HAP-1 (cell line): ENCODE data around the gene CAV1.

Source experiments
- DNase-seq, 2 experiments: peaks; one replicate each; pipeline ENCODE4 v3.0.0-alpha.2; 2016 to 2020; ENCODE audit warnings: low spot score in 2 of 2
- H3K27me3 ChIP-seq: fragments of 250-450 bp; sonication (Bioruptor Pico); 2 replicates; pipeline ENCODE4 v1.5.1; 2020; ENCODE audit warnings: low read depth, mild to moderate bottlenecking, moderate library complexity
- H3K36me3 ChIP-seq: fragments of 250-450 bp; sonication (Bioruptor Pico); replicated peaks from 2 replicates; pipeline ENCODE4 v1.5.1; 2020; ENCODE audit warnings: mild to moderate bottlenecking
- H3K4me1 ChIP-seq: fragments of 250-450 bp; sonication (Bioruptor Pico); 2 replicates; pipeline ENCODE4 v1.5.1; 2020; ENCODE audit warnings: mild to moderate bottlenecking
- H3K4me3 ChIP-seq: fragments of 250-450 bp; sonication (Bioruptor Pico); 2 replicates; pipeline ENCODE4 v1.5.1; 2020; ENCODE audit warnings: mild to moderate bottlenecking, moderate library complexity
- H3K9me3 ChIP-seq: fragments of 250-450 bp; sonication (Bioruptor Pico); 2 replicates; pipeline ENCODE4 v1.5.1; 2020; ENCODE audit warnings: mild to moderate bottlenecking, moderate library complexity
- in situ Hi-C: fragments of 300-500 bp; cut with MboI; formaldehyde crosslinking; loops from 3 replicates; pipeline ENCODE4 v1.14.3; 2020; ENCODE audit warnings: low sequenced_read_pairs, inconsistent platforms, mixed read lengths

The CAV1 gene

DNA sequence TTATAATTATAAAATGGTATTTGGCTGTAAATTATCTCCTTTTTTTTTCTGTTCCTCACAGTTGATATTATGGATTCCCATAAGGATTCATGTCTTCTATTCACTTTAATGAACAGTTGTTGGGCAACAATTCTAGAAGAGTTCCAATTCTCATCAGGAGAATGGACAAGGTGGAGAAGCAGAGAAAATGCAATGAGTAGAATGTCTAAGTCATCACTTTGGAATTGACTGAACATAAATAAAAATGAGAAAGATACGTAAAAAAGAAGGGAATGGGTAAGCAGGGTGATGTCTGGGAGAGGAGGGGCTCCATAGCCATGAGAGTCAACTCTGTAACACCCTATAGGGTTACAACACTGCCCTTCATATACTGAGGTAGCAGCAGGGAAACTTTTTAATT lies 27.1 kb upstream of the CAV1 start:
- Histone ChIP-seq H3K9me3 (no peaks in the 10 kb centered on the region), H3K4me3 (no peak overlapping the region), H3K27me3 (no peaks in the 10 kb centered on the region), H3K36me3 (no peaks in the 10 kb centered on the region), H3K4me1 (peaks cover 10% of the 10 kb centered on the region)
- no peak for DNase-seq
- in situ Hi-C loops = no loop called here

DNA sequence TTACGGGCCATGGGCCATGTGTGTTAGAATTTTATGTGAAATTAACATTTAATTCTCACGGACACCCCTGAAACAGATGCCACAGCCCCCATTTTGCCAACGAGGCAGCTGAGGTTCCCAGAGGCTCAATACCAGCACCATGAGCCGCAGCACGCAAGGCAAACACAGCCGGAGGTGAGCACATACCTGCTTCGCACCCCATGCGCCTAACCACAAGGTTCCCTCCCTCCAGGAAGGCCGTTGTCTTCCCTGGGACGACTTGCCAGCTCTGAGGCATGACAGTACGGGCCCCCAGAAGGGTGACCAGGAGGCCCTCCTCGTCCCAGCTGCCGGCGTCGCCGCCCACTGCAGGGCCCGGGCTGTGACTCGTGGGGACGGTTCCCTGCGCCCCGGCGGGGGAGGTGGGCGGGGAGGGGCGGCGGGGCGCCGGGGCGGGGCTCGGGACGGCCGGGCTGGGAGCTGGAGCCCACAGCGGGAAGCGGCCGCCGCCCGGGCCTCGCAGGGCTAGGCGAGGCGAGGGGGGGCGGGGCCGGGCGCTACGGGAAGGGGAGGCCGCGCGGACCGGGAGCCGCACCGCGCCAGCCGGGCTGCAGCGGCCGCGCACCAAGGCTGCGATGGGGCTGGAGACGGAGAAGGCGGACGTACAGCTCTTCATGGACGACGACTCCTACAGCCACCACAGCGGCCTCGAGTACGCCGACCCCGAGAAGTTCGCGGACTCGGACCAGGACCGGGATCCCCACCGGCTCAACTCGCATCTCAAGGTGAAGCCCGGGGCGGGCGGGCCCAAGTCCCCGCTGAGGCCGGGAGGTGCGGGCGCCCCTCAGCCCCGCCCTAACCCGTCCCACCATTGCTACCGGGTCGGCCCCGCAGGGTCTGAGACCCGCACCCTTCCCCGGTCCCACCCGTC lies 25.4 kb upstream of the CAV1 start, which contains the start of gene CAV2:
Gene CAV2, plus strand, starts transcription at position 571 of the 910 bp plus-strand sequence. Its CDS starts 44 bp downstream, at position 615.
- in situ Hi-C loops = no loop called here
- Histone ChIP-seq H3K4me1 (peaks cover 10% of the 10 kb centered on the region), H3K9me3 (no peaks in the 10 kb centered on the region), H3K4me3 (peak within 1 kb of the TSS; percentile 48), H3K27me3 (no peaks in the 10 kb centered on the region), H3K36me3 (no peaks in the 10 kb centered on the region)
- DNase-seq = peak; percentile 29 to 78

DNA sequence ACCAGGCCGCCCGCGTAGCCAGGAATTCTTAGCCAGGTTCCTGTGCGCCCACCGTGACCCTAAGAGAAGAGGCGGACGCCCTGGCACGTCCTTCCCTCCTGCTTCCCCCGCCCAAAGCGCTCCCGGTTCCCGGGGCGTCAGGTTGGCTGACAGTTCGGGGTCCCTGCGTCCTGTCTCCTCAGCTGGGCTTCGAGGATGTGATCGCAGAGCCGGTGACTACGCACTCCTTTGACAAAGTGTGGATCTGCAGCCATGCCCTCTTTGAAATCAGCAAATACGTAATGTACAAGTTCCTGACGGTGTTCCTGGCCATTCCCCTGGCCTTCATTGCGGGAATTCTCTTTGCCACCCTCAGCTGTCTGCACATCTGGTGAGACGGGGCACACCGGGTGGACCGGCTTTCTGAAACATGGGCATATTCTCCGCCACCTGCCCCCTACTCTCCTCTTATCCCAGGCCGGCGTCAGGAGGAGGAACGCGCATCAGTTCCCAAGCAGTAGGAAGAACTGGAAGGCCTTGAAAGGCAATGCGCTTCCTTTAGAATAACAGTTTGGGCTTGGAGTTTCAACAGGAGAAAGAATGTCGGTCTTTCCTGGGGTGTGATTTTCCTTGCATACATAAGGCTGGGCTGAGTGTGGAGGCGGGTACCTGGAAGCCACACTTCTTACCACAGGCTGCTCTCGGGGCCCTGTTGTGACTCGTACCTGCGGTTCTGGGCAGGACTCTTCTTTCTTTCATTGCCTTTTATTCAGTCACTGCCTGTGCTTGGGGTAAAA lies 24.6 kb upstream of the CAV1 start:
- no peak for DNase-seq

DNA sequence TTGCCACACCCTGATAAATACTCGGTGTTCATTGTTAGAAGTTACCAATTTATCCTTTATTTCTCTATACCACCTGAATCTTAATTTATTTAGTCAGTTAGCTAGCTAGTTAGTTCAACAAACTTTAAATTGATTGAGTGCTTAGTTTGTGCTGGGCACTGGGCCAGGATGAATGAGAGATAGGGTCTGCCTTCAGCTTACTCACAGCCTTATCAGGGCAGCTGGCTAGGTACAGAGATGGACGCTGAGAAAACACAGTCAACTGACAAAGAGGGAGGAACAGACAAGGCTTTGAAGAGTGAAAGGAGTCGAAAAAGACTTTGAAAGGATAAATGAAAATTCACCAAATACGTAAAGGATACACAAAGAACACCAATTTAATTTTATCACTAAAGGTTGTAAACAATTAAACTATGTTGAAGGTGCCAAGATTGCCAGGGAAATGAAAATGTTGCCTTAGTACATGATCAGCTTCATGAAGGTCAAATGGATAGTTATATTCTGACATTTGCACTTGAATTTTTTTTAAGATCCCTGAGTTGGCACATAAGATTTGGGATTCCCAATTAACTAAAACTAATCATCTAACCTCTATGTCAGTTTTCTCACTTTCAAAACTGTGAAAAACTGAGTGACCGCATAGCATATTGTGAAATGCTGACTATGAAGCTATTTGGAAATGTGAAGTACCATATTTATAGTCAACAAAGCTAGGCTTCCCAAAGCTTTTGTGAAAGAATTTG lies 23.2 kb upstream of the CAV1 start:
- Histone ChIP-seq H3K4me1 (peaks cover 10% of the 10 kb centered on the region), H3K27me3 (no peaks in the 10 kb centered on the region), H3K4me3 (no peak overlapping the region), H3K9me3 (no peaks in the 10 kb centered on the region), H3K36me3 (0 out of 2 replicates have a peak, but pooled peaks cover 2% of the 10 kb centered on the region)
- in situ Hi-C loops = no loop called here
- DNase-seq = no peak

More for the DNA sequence above, 24.6 kb upstream of the CAV1 start:
- Histone ChIP-seq H3K9me3 (no peaks in the 10 kb centered on the region), H3K4me1 (peaks cover 10% of the 10 kb centered on the region), H3K27me3 (no peaks in the 10 kb centered on the region), H3K36me3 (no peaks in the 10 kb centered on the region), H3K4me3 (peak overlapping the region; percentile 48)
- in situ Hi-C loops = no loop called here

DNA sequence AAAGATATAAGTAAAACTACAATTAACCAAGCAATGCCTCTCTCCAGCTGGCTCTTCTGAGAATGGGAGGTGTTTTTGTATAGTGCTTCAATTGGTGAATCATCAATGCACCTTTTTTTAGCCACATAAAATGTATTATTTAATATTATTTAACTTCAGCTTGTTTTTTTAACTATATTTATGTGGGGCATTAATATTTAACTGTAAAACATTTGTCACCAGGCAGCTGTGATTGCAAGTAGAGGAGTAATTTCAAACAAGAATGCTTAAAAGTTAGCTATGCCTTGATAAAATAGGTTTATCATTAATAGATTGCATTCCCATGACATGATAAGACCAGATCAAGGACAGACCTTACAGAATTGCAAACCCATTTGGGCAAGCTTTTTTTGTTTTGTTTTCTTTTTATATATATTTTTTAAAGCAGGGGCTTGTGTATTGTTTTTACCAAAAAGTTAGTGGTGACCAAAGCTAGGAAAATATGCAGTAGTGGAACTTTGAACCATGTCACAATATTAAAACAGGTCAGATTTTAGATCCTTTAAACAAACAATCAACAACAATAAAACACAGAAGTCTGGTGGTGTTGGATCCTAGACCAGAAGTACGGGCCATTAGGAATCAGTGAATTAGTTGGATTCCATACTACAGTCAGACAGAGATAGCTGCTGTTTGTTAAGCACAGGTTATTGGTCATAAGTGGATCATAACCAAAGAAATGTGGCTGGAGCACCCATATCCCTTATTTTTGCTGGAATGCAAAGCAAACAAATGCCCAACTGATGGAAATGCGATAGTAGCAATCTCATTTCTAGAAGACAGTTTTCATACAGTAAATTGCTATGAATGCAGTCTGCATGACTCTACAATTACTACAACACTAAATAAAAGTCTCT lies 22.4 kb upstream of the CAV1 start:
- no peaks in the 10 kb centered on the region for H3K9me3 ChIP-seq
- H3K27me3 ChIP-seq = no peaks in the 10 kb centered on the region
- peaks cover 10% of the 10 kb centered on the region for H3K4me1 ChIP-seq
- H3K36me3 ChIP-seq = peaks cover 2% of the 10 kb centered on the region; the same call in 1 of the 2 replicates
- H3K4me3 ChIP-seq = no peak overlapping the region
- in situ Hi-C loops = no loop called here
- DNase-seq = no peak

DNA sequence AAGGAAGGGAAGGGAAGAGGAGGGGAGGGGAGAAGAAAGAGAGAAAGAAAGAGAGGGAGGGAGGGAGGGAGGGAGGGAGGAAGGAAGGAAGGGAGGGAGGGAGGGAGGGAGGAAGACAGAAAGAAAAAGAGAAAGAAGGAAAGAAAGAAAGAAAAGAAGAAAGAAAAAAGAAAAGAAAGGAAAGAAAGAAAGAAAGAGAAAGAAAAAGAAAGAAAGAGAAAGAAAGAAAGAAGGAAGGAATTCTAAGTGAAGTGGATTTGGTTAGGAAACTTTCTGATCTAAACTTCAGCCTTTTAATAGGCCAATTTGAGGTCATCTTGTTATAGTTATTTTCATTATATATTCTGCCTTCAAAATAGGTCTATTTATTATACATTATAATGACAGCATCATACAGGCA lies 21.0 kb upstream of the CAV1 start:
- Histone ChIP-seq H3K4me1 (peaks cover 10% of the 10 kb centered on the region), H3K4me3 (no peak overlapping the region), H3K27me3 (no peaks in the 10 kb centered on the region), H3K36me3 (peaks cover 2% of the 10 kb centered on the region; the same call in 1 of the 2 replicates), H3K9me3 (no peaks in the 10 kb centered on the region)
- DNase-seq = no peak
- in situ Hi-C loops = no loop called here

DNA sequence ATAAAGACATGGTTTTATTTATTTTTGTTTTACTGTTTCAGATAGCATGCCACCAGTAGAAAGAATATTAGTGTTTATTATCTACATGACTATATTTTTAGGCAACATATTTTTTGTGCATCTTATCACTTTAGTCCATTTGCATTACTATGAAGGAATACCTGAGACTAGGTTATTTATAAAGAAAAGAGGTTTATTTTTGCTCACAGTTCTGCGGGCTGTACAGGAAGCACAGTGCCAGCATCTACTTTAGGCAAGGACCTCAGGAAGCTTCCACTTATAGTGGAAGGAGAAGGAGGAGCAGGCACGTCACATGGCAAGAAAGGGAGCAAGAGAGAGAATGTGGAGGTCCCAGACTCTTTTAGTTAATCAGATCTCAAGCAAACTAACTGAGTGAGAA lies 19.6 kb upstream of the CAV1 start:
- H3K4me3 ChIP-seq = no peak overlapping the region
- in situ Hi-C loops = no loop called here
- H3K9me3 ChIP-seq = no peaks in the 10 kb centered on the region
- peaks cover 4% of the 10 kb centered on the region for H3K4me1 ChIP-seq
- DNase-seq = no peak
- no peaks in the 10 kb centered on the region for H3K27me3 ChIP-seq
- H3K36me3 ChIP-seq = peaks cover 2% of the 10 kb centered on the region; the same call in 1 of the 2 replicates

DNA sequence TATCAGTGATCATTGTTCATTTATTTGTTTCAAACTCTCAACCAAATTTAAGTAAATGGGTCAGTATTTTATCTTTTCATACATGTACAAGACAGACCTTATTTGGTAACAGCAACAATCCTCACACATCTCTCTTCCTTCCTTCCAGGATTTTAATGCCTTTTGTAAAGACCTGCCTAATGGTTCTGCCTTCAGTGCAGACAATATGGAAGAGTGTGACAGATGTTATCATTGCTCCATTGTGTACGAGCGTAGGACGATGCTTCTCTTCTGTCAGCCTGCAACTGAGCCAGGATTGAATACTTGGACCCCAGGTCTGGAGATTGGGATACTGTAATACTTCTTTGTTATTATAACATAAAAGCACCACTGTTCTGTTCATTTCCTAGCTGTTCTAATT lies 19.0 kb upstream of the CAV1 start:
- Histone ChIP-seq H3K4me3 (no peak overlapping the region), H3K27me3 (no peaks in the 10 kb centered on the region), H3K36me3 (peaks cover 2% of the 10 kb centered on the region; the same call in 1 of the 2 replicates), H3K4me1 (no peaks in the 10 kb centered on the region; the same call in 1 of the 2 replicates), H3K9me3 (no peaks in the 10 kb centered on the region)
- no peak for DNase-seq
- in situ Hi-C loops = no loop called here

DNA sequence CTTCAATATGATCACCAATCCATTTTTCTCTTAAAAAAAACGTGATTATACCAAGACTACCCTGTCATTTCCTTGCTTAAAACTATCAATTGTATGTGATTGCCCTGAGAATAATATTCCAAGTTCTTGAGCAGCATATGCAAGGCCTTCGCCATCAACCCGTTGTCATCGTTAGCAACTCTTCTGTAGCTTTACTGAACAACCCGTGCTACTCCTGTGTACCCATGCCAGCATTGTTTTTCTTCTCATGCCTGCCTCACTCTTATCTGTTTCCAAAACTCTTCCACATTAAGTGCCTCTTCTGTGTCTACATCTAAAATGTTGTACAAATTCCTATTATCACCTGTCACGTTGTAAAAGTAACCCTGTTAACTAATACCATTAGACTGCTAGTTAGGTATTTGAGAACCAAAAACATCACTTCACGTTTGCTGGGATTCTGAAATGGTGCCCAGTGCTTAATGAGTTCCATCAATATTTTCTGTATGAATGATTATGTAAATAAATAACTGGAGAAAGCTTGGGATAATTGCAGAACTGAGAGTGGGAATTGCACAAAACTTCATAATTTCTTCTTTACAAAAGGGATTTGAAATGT lies 14.8 kb upstream of the CAV1 start:
- no peaks in the 10 kb centered on the region for H3K9me3 ChIP-seq
- no peak for DNase-seq
- in situ Hi-C loops = no loop called here
- H3K36me3 ChIP-seq = peaks cover 2% of the 10 kb centered on the region; the same call in 1 of the 2 replicates
- H3K4me1 ChIP-seq = no peaks in the 10 kb centered on the region
- no peak overlapping the region for H3K4me3 ChIP-seq
- H3K27me3 ChIP-seq = no peaks in the 10 kb centered on the region

DNA sequence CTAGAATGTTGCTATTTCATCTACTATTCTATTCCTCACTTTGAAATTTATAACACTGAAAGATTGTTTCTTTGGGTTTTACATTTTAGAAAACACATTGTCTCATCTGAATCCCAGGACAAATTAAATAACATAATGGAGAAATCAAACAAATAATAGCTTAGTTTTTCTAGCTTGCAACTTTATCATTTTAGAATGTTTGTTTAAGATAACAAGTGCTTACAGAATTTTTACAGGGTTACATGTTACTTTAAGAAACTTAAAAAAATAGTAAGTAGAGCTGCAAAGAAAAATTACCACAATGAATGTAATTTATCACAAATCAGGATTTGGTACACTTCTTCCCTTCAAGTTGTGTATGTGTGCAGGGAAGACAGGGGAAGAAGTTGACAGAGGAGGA lies 14.0 kb upstream of the CAV1 start:
- no peak overlapping the region for H3K4me3 ChIP-seq
- in situ Hi-C loops = no loop called here
- H3K36me3 ChIP-seq = peaks cover 2% of the 10 kb centered on the region; the same call in 1 of the 2 replicates
- no peaks in the 10 kb centered on the region for H3K4me1 ChIP-seq
- no peak for DNase-seq
- H3K9me3 ChIP-seq = no peaks in the 10 kb centered on the region
- no peaks in the 10 kb centered on the region for H3K27me3 ChIP-seq

DNA sequence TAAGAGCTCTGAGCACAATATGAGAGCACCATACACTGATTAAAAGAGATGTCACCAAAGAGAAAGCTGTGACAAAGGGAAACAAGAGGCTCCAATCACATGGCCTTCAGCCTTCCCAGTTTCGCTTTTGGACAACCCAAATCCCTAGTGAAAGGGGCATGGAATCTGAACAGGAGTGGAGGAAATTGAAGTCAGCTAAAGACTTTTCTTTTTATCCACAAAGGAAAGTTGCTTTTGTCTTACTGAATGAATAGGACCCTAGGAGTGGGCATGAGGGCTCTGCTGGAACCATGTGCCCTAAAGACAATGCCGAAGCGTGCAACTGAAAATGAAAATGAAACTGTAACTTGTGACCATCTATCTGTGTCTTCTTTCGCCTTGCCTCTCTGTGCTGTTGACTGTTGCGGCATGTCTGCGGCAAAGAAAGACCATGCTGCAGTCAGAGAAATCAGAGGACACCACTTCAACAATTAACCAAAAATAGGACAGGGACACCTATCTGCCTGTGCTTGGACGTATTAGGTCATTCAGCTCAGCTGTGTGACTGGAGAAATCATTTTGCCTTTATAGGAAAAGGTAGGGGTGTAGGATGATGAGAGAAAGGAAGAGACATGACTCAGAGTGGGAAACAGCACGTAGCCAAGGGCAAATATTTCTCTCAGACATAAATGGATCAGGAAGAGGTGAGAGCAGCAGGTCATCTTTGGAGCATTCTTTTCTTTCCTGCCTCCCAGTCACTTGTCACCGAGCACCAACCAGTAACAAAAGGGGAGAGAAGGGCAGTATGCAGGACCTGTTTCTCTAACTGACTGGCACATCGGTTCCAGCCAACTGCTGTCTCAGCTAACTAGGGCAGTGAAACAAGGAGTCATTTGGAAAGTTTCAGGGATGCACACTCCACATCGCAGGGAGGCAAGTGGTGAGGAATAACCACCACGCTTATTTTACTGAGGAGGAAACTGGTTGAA lies 13.0 kb upstream of the CAV1 start:
- no peaks in the 10 kb centered on the region; the same call in 1 of the 2 replicates for H3K36me3 ChIP-seq
- no peaks in the 10 kb centered on the region for H3K4me1 ChIP-seq
- in situ Hi-C loops = no loop called here
- H3K9me3 ChIP-seq = no peaks in the 10 kb centered on the region
- H3K27me3 ChIP-seq = no peaks in the 10 kb centered on the region
- no peak for DNase-seq
- H3K4me3 ChIP-seq = no peak overlapping the region
